Endothelial cell of umbilical vein (primary cell): Measurements from ENCODE around the gene WDR27. TPM values are rescaled to one million over a fixed set of nuclear protein-coding genes. Genes with fewer than 3 reads are reported as not detected.

Experiments used
- BruUV-seq: library from RNA; stranded (reverse); fragments of 400-500 nt; replicated peaks from 2 replicates; lab custom pipeline; 2021; lab: Mats Ljungman, UMichigan
- CTCF ChIA-PET: fragments of 300-600, 350-600 bp; sonication (Branson Sonifier 250); formaldehyde crosslinking; loops from one replicate; lab custom pipeline; 2021; ENCODE audit warnings: antibody characterized with exemption, inconsistent platforms; lab: Charles Lee
- POLR2A ChIA-PET: fragments of 300-600, 350-600 bp; sonication (Branson Sonifier 250); formaldehyde crosslinking; loops from one replicate; lab custom pipeline; 2021; ENCODE audit warnings: antibody characterized with exemption, inconsistent platforms; lab: Charles Lee
- DNase-seq: peaks from one replicate; pipeline ENCODE4 v3.0.0-alpha.2; 2011; ENCODE audit warnings: low read depth, low spot score
- FAIRE-seq: peaks from 2 replicates; lab custom pipeline; 2011; peaks lifted over from hg19 to GRCh38; lab: Jason Lieb, UNC
- H2AFZ ChIP-seq: 2 replicates; pipeline ENCODE4 v1.6.0; 2012; ENCODE audit warnings: low read depth, low read length, control low read depth, inconsistent platforms
- H3K27ac ChIP-seq: 2 replicates; pipeline ENCODE4 v1.5.1; 2011; ENCODE audit warnings: low read depth, mild to moderate bottlenecking, control low read depth, low read length, moderate library complexity; ENCODE audit not compliant: insufficient read depth
- H3K27me3 ChIP-seq, 2 experiments: 2 replicates each; pipeline versions ENCODE4 v1.6.0 to v1.6.1; 2011; ENCODE audit warnings: low read length in 2 of 2, mixed read lengths in 1 of 2; ENCODE audit not compliant: control insufficient read depth in 2 of 2, insufficient read depth in 2 of 2
- H3K36me3 ChIP-seq, 2 experiments: 2 replicates in 1 of 2; 3 replicates in 1 of 2; pipeline ENCODE4 v1.5.1; 2011; ENCODE audit warnings: low read length in 2 of 2, mild to moderate bottlenecking in 1 of 2, moderate library complexity in 1 of 2; ENCODE audit not compliant: control insufficient read depth in 2 of 2, insufficient read depth in 2 of 2; ENCODE audit errors: extremely low read depth in 1 of 2
- H3K4me1 ChIP-seq: 3 replicates; pipeline ENCODE4 v1.5.1; 2011; ENCODE audit warnings: mild to moderate bottlenecking, low read length; ENCODE audit not compliant: control insufficient read depth, insufficient read depth; ENCODE audit errors: extremely low read depth
- H3K4me2 ChIP-seq: 2 replicates; pipeline ENCODE4 v1.6.1; 2011; ENCODE audit warnings: low read length, control low read depth, mixed read lengths; ENCODE audit not compliant: insufficient read depth
- H3K4me3 ChIP-seq, 3 experiments: fragments of 200-600 bp in 1 of 3; sonication (generic), shearing (Covaris generic) in 1 of 3; replicated peaks in 1 of 3; 2 replicates each; pipeline ENCODE4 v1.5.1; 2011 to 2016; ENCODE audit warnings: control low read depth in 3 of 3, low read length in 3 of 3, mild to moderate bottlenecking in 2 of 3, inconsistent platforms in 1 of 3, low read depth in 1 of 3, moderate library complexity in 1 of 3; ENCODE audit not compliant: insufficient read depth in 1 of 3
- H3K79me2 ChIP-seq: 2 replicates; pipeline ENCODE4 v1.6.0; 2012; ENCODE audit warnings: low read length, inconsistent platforms; ENCODE audit not compliant: control insufficient read depth, insufficient read depth
- H3K9ac ChIP-seq: replicated peaks from 2 replicates; pipeline ENCODE3; 2011; ENCODE audit warnings: low read length, control low read depth; ENCODE audit not compliant: insufficient read depth; ENCODE audit errors: extremely low read depth
- H3K9me1 ChIP-seq: replicated peaks from 3 replicates; pipeline ENCODE4 v1.6.0; 2011; ENCODE audit warnings: mild to moderate bottlenecking, low read length; ENCODE audit not compliant: control insufficient read depth, insufficient read depth; ENCODE audit errors: extremely low read depth
- H3K9me3 ChIP-seq: replicated peaks from 2 replicates; pipeline ENCODE4 v1.5.1; 2012; ENCODE audit warnings: low read length, inconsistent platforms; ENCODE audit not compliant: control insufficient read depth, insufficient read depth
- H4K20me1 ChIP-seq: replicated peaks from 2 replicates; pipeline ENCODE3; 2011; ENCODE audit warnings: mild to moderate bottlenecking, low read length; ENCODE audit not compliant: control insufficient read depth, insufficient read depth; ENCODE audit errors: extremely low read depth
- EZH2 ChIP-seq: IDR thresholded peaks from 2 replicates; pipeline ENCODE4 v1.6.1; 2012; ENCODE audit warnings: borderline replicate concordance, low read depth, mild to moderate bottlenecking, moderate library complexity, low read length, inconsistent platforms; ENCODE audit not compliant: severe bottlenecking
- FOS ChIP-seq: IDR thresholded peaks from 2 replicates; pipeline ENCODE4 v1.6.1; 2011; ENCODE audit warnings: mild to moderate bottlenecking, low read length, moderate library complexity, borderline replicate concordance; ENCODE audit not compliant: insufficient read depth
- GATA2 ChIP-seq: IDR thresholded peaks from 2 replicates; pipeline ENCODE4 v1.7.0; 2011; ENCODE audit warnings: low read depth, mild to moderate bottlenecking, moderate library complexity, mixed read lengths, low read length; ENCODE audit not compliant: insufficient read length, insufficient read depth
- JUN ChIP-seq: IDR thresholded peaks from 2 replicates; pipeline ENCODE4 v1.6.1; 2011; ENCODE audit warnings: borderline replicate concordance, low read depth; ENCODE audit not compliant: insufficient read length, insufficient read depth
- MYC ChIP-seq: IDR thresholded peaks from one replicate; pipeline ENCODE4 v1.6.1; 2011; ENCODE audit warnings: mild to moderate bottlenecking, low read depth, low read length
- POLR2A ChIP-seq: IDR thresholded peaks from 2 replicates; pipeline ENCODE4 v1.6.1; 2012; ENCODE audit warnings: low read depth, mild to moderate bottlenecking, control low read depth, low read length
- POLR2AphosphoS5 ChIP-seq: IDR thresholded peaks from 2 replicates; pipeline ENCODE4 v1.6.1; 2012; ENCODE audit warnings: low read depth, mild to moderate bottlenecking, control low read depth, low read length, moderate library complexity; ENCODE audit not compliant: insufficient read depth
- dilution Hi-C: fragments of 300-500 bp; cut with MboI; formaldehyde crosslinking; loops from one replicate; pipeline ENCODE4 v1.15.0; 2019; ENCODE audit warnings: low sequenced_read_pairs; ENCODE audit not compliant: extremely low pct_ligation_motif_present
- intact Hi-C: fragments of 100-400 bp; cut with micrococcal nuclease; formaldehyde crosslinking; loops from one replicate; pipeline ENCODE4 v1.10.0; 2022
- polyA plus RNA-seq, 4 experiments: library from polyadenylated mRNA; depleted of rRNA in 3 of 4; stranded (reverse) in 3 of 4; unstranded in 1 of 4; fragments of >200 nt; gene quantifications; 2 replicates each; pipeline versions ENCODE4 v1.2.1 to v1.2.3, GENCODE V29; 2011 to 2012; ENCODE audit warnings: missing spikeins in 1 of 4
- total RNA-seq: library from RNA; stranded (reverse); gene quantifications from 2 replicates; pipeline ENCODE4 v1.2.3, GENCODE V29; 2021
- TF ChIP-seq, protein P1 (sequence below), 2 donors: IDR thresholded peaks; 1 replicate in 1 of 2; 2 replicates in 1 of 2; pipeline ENCODE4 v1.5.1; 2011; ENCODE audit warnings: low read length in 2 of 2, mild to moderate bottlenecking in 2 of 2, moderate library complexity in 2 of 2, control low read depth in 1 of 2, inconsistent platforms in 1 of 2, low read depth in 1 of 2; ENCODE audit not compliant: insufficient read depth in 1 of 2; ENCODE audit errors: extremely low read depth in 1 of 2
- TF ChIP-seq, protein P2 (sequence below): IDR thresholded peaks from 2 replicates; pipeline ENCODE4 v1.6.1; 2011; ENCODE audit not compliant: insufficient read depth, insufficient read length

Gene WDR27
- total and polyA plus RNA-seq, 2 donors (not counting 3 experiments of a cell fraction or from before 2014, with no cell fraction given) = 60.1 to 69.7 TPM

DNA sequence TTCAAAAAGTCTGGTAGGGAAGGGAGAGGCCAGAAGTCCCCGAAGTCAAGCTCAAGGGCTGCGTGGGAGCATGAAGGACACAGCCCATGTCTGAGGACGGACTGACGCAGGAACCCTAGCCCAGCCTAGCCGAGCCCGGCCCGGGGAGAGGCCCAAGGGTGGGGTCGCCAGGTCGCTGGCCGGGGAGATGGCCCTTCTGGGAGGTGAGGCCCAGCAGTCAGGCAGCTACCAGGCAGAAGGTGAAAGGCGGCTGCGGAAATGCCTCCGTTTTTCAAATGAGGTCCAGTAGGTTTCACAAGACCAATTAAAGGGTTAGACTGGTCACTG, 44.6 kb downstream of the WDR27 start:
- DNase-seq (no peak), FAIRE-seq (no peak)
- no peaks in the 10 kb centered on the region for H3K9me1 ChIP-seq
- H3K4me1 ChIP-seq = no peaks in the 10 kb centered on the region
- TF ChIP-seq POLR2AphosphoS5 = no peak
- TF ChIP-seq JUN = no peak
- no peaks in the 10 kb centered on the region for H3K27me3 ChIP-seq
- no peak overlapping the region for H3K4me2 ChIP-seq
- H3K4me3 ChIP-seq = no peak overlapping the region
- dilution Hi-C loops (no loop called here), intact Hi-C loops (loop anchor here (10.0 kb wide), 1 partner anchor 232 kb away; no protein-coding TSS in a partner anchor)
- no peaks in the 10 kb centered on the region for H3K79me2 ChIP-seq
- H4K20me1 ChIP-seq = no peaks in the 10 kb centered on the region
- POLR2A ChIA-PET = no interaction called here
- no peak overlapping the region for H2AFZ ChIP-seq
- H3K9me3 ChIP-seq = no peaks in the 10 kb centered on the region
- H3K27ac ChIP-seq = no peak overlapping the region
- CTCF ChIA-PET = no interaction called here
- H3K36me3 ChIP-seq = peaks cover 0 to 24% of the 10 kb centered on the region in 2 experiments
- H3K9ac ChIP-seq = no peak overlapping the region
- no TSS peak for BruUV-seq

DNA sequence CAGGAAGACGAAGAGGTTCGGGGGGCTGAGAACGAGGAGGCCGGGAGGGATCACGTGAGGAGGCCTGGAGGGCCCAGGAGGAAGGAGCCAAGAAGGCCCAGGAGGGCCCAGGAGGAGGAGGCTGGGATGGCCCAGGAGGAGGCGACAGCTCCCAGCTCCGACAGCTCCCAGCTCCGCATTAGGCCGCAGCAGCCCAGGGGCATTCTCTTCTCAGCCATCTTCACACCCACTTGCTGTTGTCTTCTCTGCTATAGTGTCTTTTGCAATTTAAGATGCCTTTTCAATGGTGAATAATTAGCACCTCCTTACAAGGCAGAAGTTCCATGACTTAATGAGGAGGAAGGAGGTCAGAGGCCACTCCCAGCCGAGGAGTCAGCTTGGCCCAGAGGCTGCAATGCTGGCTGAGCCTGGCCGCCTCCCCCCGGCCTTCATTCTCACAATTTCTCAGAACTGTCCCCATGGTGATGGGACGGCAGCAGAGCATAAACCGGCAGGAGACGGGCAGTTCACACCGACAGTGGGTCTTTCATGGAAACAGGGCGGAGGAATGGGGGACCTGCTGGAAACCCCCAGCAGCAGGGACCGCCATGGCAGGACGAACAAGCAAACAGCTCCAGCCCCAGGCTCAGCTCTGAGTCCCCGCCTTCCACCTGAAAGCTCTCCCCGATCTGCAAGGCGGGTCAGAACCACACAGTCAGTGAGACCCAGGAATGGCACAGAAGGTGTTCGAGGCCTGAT, 45.1 kb downstream of the WDR27 start:
- H3K79me2 ChIP-seq = no peaks in the 10 kb centered on the region
- no peak overlapping the region for H3K4me3 ChIP-seq
- H3K4me1 ChIP-seq = no peaks in the 10 kb centered on the region
- no peaks in the 10 kb centered on the region for H3K9me3 ChIP-seq
- H3K9me1 ChIP-seq = no peaks in the 10 kb centered on the region
- no peak overlapping the region for H3K4me2 ChIP-seq
- no peaks in the 10 kb centered on the region for H3K27me3 ChIP-seq
- H3K27ac ChIP-seq = no peak overlapping the region
- H2AFZ ChIP-seq = no peak overlapping the region
- H3K9ac ChIP-seq = no peak overlapping the region
- ChIA-PET POLR2A (no interaction called here), CTCF (no interaction called here)
- TF ChIP-seq, protein P1, sequence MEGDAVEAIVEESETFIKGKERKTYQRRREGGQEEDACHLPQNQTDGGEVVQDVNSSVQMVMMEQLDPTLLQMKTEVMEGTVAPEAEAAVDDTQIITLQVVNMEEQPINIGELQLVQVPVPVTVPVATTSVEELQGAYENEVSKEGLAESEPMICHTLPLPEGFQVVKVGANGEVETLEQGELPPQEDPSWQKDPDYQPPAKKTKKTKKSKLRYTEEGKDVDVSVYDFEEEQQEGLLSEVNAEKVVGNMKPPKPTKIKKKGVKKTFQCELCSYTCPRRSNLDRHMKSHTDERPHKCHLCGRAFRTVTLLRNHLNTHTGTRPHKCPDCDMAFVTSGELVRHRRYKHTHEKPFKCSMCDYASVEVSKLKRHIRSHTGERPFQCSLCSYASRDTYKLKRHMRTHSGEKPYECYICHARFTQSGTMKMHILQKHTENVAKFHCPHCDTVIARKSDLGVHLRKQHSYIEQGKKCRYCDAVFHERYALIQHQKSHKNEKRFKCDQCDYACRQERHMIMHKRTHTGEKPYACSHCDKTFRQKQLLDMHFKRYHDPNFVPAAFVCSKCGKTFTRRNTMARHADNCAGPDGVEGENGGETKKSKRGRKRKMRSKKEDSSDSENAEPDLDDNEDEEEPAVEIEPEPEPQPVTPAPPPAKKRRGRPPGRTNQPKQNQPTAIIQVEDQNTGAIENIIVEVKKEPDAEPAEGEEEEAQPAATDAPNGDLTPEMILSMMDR (IDR thresholded peaks at IDR 0.05; ENCODE audit: extremely low read depth in 1 of 2, insufficient read depth in 1 of 2, low read depth in 1 of 2, low read length in 2 of 2) = no peak
- TF ChIP-seq, protein P2, sequence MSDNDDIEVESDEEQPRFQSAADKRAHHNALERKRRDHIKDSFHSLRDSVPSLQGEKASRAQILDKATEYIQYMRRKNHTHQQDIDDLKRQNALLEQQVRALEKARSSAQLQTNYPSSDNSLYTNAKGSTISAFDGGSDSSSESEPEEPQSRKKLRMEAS = no peak
- TF ChIP-seq EZH2 = no peak
- no peak for TF ChIP-seq JUN
- no peak for TF ChIP-seq POLR2AphosphoS5
- no peak for TF ChIP-seq MYC
- TF ChIP-seq FOS = no peak
- no peak for TF ChIP-seq GATA2
- no peak for TF ChIP-seq POLR2A
- FAIRE-seq (no peak), DNase-seq (no peak)
- dilution Hi-C loops (no loop called here), intact Hi-C loops (loop anchor here (10.0 kb wide), 1 partner anchor 232 kb away; no protein-coding TSS in a partner anchor)
- H4K20me1 ChIP-seq = no peaks in the 10 kb centered on the region
- peaks cover 0 to 24% of the 10 kb centered on the region in 2 experiments for H3K36me3 ChIP-seq
- no TSS peak for BruUV-seq
